IMR-90 (cell line): ENCODE data around the gene SVEP1. TPM values are rescaled to one million over a fixed set of nuclear protein-coding genes. Genes with fewer than 3 reads are reported as not detected.

Source experiments
- ATAC-seq: fragments of 200-7000 bp; cut with Tn5 transposase; 2 replicates; pipeline ENCODE4 v1.9.1; 2020; ENCODE audit warnings: low read depth, mild to moderate bottlenecking, moderate library complexity
- BruUV-seq: library from RNA; stranded (reverse); fragments of 400-500 nt; replicated peaks from 2 replicates; lab custom pipeline; 2021; lab: Mats Ljungman, UMichigan
- CTCF ChIA-PET: fragments of 300-600 bp; formaldehyde crosslinking; extraction: SDS; loops from one replicate; lab custom pipeline; 2021; ENCODE audit warnings: antibody characterized with exemption; lab: Yijun Ruan, JAX
- POLR2A ChIA-PET: fragments of 300-600 bp; sonication (Branson Sonifier 250); formaldehyde crosslinking; loops from one replicate; lab custom pipeline; 2022; ENCODE audit warnings: antibody characterized with exemption; ENCODE audit not compliant: unreplicated experiment; lab: Charles Lee
- DNase-seq: peaks from one replicate; pipeline ENCODE4 v3.0.0; 2013
- H2AFZ ChIP-seq: replicated peaks from 2 replicates; pipeline ENCODE3; 2013; ENCODE audit warnings: low read length, mild to moderate bottlenecking; ENCODE audit not compliant: poor library complexity
- H2AK5ac ChIP-seq: 2 replicates; pipeline ENCODE4 v1.6.1; 2013; ENCODE audit warnings: low read depth, low read length, inconsistent platforms
- H2AK9ac ChIP-seq: replicated peaks from 2 replicates; pipeline ENCODE3; 2013; ENCODE audit warnings: mild to moderate bottlenecking, low read depth, low read length, moderate library complexity; ENCODE audit not compliant: poor library complexity
- H2BK120ac ChIP-seq: 2 replicates; pipeline ENCODE4 v1.6.1; 2013; ENCODE audit warnings: low read depth, low read length, inconsistent platforms
- H2BK15ac ChIP-seq: 3 replicates; pipeline ENCODE4 v1.6.1; 2013; ENCODE audit warnings: low read depth, low read length, inconsistent platforms
- H2BK20ac ChIP-seq: 2 replicates; pipeline ENCODE4 v1.6.1; 2013; ENCODE audit warnings: low read depth, mild to moderate bottlenecking, inconsistent platforms, low read length, moderate library complexity
- H2BK5ac ChIP-seq: 2 replicates; pipeline ENCODE4 v1.6.1; 2013; ENCODE audit warnings: mild to moderate bottlenecking, low read depth, low read length, inconsistent platforms; ENCODE audit not compliant: poor library complexity, severe bottlenecking
- H3K14ac ChIP-seq: replicated peaks from 2 replicates; pipeline ENCODE4 v1.6.1; 2013; ENCODE audit warnings: low read depth, low read length, inconsistent platforms
- H3K18ac ChIP-seq: 2 replicates; pipeline ENCODE4 v1.6.1; 2013; ENCODE audit warnings: low read depth, low read length, control low read depth
- H3K23ac ChIP-seq: 2 replicates; pipeline ENCODE4 v1.6.1; 2013; ENCODE audit warnings: low read depth, low read length, inconsistent platforms
- H3K27ac ChIP-seq: 2 replicates; pipeline ENCODE4 v1.5.1; 2013; ENCODE audit warnings: mild to moderate bottlenecking, control low read depth, low read length; ENCODE audit not compliant: insufficient read depth
- H3K27me3 ChIP-seq: 2 replicates; pipeline ENCODE4 v1.6.1; 2013; ENCODE audit warnings: low read length; ENCODE audit not compliant: control insufficient read depth, insufficient read depth
- H3K36me3 ChIP-seq: 2 replicates; pipeline ENCODE4 v1.6.1; 2013; ENCODE audit warnings: low read length, mixed read lengths; ENCODE audit not compliant: control insufficient read depth, insufficient read depth
- H3K4ac ChIP-seq: 2 replicates; pipeline ENCODE4 v1.6.1; 2013; ENCODE audit warnings: low read depth, low read length, inconsistent platforms
- H3K4me1 ChIP-seq: 2 replicates; pipeline ENCODE4 v1.6.1; 2013; ENCODE audit warnings: low read length, mixed read lengths; ENCODE audit not compliant: control insufficient read depth, insufficient read depth
- H3K4me2 ChIP-seq: 2 replicates; pipeline ENCODE4 v1.6.1; 2013; ENCODE audit warnings: low read depth, mild to moderate bottlenecking, control low read depth, low read length, moderate library complexity
- H3K4me3 ChIP-seq: 2 replicates; pipeline ENCODE4 v1.5.1; 2013; ENCODE audit warnings: low read depth, mild to moderate bottlenecking, control low read depth, low read length, moderate library complexity; ENCODE audit not compliant: insufficient read depth
- H3K56ac ChIP-seq: 2 replicates; pipeline ENCODE4 v1.6.1; 2013; ENCODE audit warnings: low read length, inconsistent platforms; ENCODE audit not compliant: insufficient read depth; ENCODE audit errors: extremely low read depth
- H3K79me1 ChIP-seq, 2 experiments: 2 replicates each; pipeline ENCODE4 v1.6.1; 2013; ENCODE audit warnings: low read length in 2 of 2, inconsistent platforms in 1 of 2, low read depth in 1 of 2
- H3K9ac ChIP-seq: 2 replicates; pipeline ENCODE4 v1.6.1; 2013; ENCODE audit warnings: low read depth, low read length, control low read depth
- H3K9me1 ChIP-seq: 2 replicates; pipeline ENCODE4 v1.6.1; 2013; ENCODE audit warnings: low read length, inconsistent platforms; ENCODE audit not compliant: insufficient read depth
- H3K9me3 ChIP-seq: 2 replicates; pipeline ENCODE4 v1.6.1; 2013; ENCODE audit warnings: low read length; ENCODE audit not compliant: control insufficient read depth, insufficient read depth
- H4K20me1 ChIP-seq: 2 replicates; pipeline ENCODE4 v1.6.1; 2013; ENCODE audit warnings: low read length, inconsistent platforms; ENCODE audit not compliant: insufficient read depth
- H4K5ac ChIP-seq: 2 replicates; pipeline ENCODE4 v1.6.1; 2013; ENCODE audit warnings: mild to moderate bottlenecking, low read depth, low read length, control low read depth
- H4K8ac ChIP-seq, 2 experiments: 2 replicates each; pipeline ENCODE4 v1.6.1; 2013; ENCODE audit warnings: low read depth in 2 of 2, low read length in 2 of 2, control low read depth in 1 of 2, inconsistent platforms in 1 of 2
- H4K91ac ChIP-seq: 2 replicates; pipeline ENCODE4 v1.6.1; 2013; ENCODE audit warnings: low read depth, low read length, inconsistent platforms; ENCODE audit not compliant: insufficient read depth
- CEBPB ChIP-seq: IDR thresholded peaks from 2 replicates; pipeline ENCODE4 v1.6.1; 2012; ENCODE audit warnings: low read depth, low read length, improper control_type of control experiment
- FOS ChIP-seq: fragments of 150-350 bp; IDR thresholded peaks from 2 replicates; pipeline ENCODE4 v1.6.1; 2016; ENCODE audit warnings: low read depth, low read length
- MAFK ChIP-seq: IDR thresholded peaks from 2 replicates; pipeline ENCODE4 v1.6.1; 2012; ENCODE audit warnings: low read depth, low read length, improper control_type of control experiment
- MAZ ChIP-seq: IDR thresholded peaks from 2 replicates; pipeline ENCODE4 v1.6.1; 2012; ENCODE audit warnings: low read depth, mild to moderate bottlenecking, low read length, improper control_type of control experiment, moderate library complexity, borderline replicate concordance
- POLR2A ChIP-seq: IDR thresholded peaks from 2 replicates; pipeline ENCODE4 v1.6.1; 2012; ENCODE audit warnings: mild to moderate bottlenecking, low read depth, low read length
- RAD21 ChIP-seq: IDR thresholded peaks from 2 replicates; pipeline ENCODE4 v1.6.1; 2012; ENCODE audit warnings: low read length, improper control_type of control experiment
- WGBS, 2 experiments: methylation state at CpG; one replicate each; pipeline versions ENCODE4 v1.1.5 to v1.1.7; 2013; ENCODE audit warnings: missing lambda C conversion rate in 2 of 2; ENCODE audit not compliant: insufficient read length in 1 of 2; ENCODE audit errors: extremely low coverage in 2 of 2; 5-methylcytosine and 5-hydroxymethylcytosine counted together
- dilution Hi-C: fragments of 300-500 bp; cut with HindIII; formaldehyde crosslinking; loops from one replicate; pipeline ENCODE4 v1.14.3; 2018; ENCODE audit warnings: low sequenced_read_pairs; ENCODE audit not compliant: unreplicated experiment
- in situ Hi-C: fragments of 300-500 bp; cut with MboI; formaldehyde crosslinking; loops from 3 replicates; pipeline ENCODE4 v1.14.3; 2019; ENCODE audit warnings: low sequenced_read_pairs, inconsistent platforms, mixed read lengths
- intact Hi-C: fragments of 100-400 bp; cut with micrococcal nuclease; formaldehyde crosslinking; loops from 2 replicates; pipeline ENCODE4 v1.10.0; 2022
- polyA plus RNA-seq, 3 experiments: library from polyadenylated mRNA; depleted of rRNA; stranded (reverse); fragments of >200 nt; gene quantifications; 2 replicates each; pipeline ENCODE4 v1.2.3, GENCODE V29; 2012; ENCODE audit warnings: low replicate concordance in 1 of 3
- total RNA-seq: library from RNA; depleted of rRNA; stranded (reverse); fragments of >200 nt; gene quantifications from 2 replicates; pipeline ENCODE4 v1.2.3, GENCODE V29; 2012
- TF ChIP-seq, protein P1 (sequence below): fragments of 150-350 bp; IDR thresholded peaks from 2 replicates; pipeline ENCODE4 v1.6.1; 2016; ENCODE audit warnings: low read depth, mild to moderate bottlenecking, low read length, moderate library complexity, borderline replicate concordance

SVEP1 gene
- total and polyA plus RNA-seq, 2 of the 4 experiments (the other 2 are of a cell fraction) = 4.8 to 16.7 TPM

DNA sequence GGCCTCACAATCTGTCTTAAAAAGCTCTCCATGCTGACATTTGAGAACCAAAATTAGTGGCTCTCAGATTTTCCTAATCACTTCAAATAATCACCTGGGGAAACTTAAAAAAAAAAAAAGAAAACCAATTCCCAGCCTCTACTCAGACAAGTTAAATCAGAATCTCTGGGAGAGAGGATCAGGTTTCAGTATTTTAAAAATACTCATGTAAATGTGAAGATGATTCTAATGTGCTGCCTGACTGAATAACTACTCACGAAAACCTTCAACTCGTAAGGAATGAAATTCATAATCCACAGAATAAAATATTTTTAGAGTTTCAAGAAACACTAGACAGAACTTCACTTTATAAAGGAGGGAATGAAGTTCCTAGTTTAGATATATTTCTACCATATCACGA, 114.4 kb downstream of the SVEP1 start:
- Histone ChIP-seq H4K5ac (no peak overlapping the region), H3K4ac (no peak overlapping the region), H3K79me1 (no peaks in the 10 kb centered on the region), H2BK5ac (no peak overlapping the region), H3K4me2 (no peak overlapping the region), H2BK15ac (no peak overlapping the region), H3K18ac (no peak overlapping the region), H3K27me3 (no peaks in the 10 kb centered on the region), H2AK9ac (no peak overlapping the region), H3K9me3 (no peaks in the 10 kb centered on the region), H4K8ac (no peak overlapping the region), H3K23ac (no peak overlapping the region), H3K4me3 (no peak overlapping the region), H3K14ac (no peak overlapping the region), H2AFZ (no peak overlapping the region), H3K9ac (no peak overlapping the region), H3K56ac (no peak overlapping the region), H2AK5ac (no peak overlapping the region), H4K20me1 (no peaks in the 10 kb centered on the region), H4K91ac (no peak overlapping the region), H2BK120ac (no peak overlapping the region), H3K27ac (no peak overlapping the region), H3K4me1 (no peaks in the 10 kb centered on the region), H3K9me1 (no peaks in the 10 kb centered on the region), H2BK20ac (no peak overlapping the region), H3K36me3 (peaks cover 7% of the 10 kb centered on the region)
- ATAC-seq = no peak
- no CpG with 5 or more reads among the region's 3 CpGs for WGBS, 2 experiments
- dilution Hi-C loops (no loop called here), intact Hi-C loops (no loop called here), in situ Hi-C loops (no loop called here)
- DNase-seq = no peak
- TF ChIP-seq FOS (no peak), MAFK (no peak), RAD21 (no peak), POLR2A (no peak), MAZ (no peak), CEBPB (no peak)
- TF ChIP-seq, protein P1, sequence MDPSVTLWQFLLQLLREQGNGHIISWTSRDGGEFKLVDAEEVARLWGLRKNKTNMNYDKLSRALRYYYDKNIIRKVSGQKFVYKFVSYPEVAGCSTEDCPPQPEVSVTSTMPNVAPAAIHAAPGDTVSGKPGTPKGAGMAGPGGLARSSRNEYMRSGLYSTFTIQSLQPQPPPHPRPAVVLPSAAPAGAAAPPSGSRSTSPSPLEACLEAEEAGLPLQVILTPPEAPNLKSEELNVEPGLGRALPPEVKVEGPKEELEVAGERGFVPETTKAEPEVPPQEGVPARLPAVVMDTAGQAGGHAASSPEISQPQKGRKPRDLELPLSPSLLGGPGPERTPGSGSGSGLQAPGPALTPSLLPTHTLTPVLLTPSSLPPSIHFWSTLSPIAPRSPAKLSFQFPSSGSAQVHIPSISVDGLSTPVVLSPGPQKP = no peak
- CTCF ChIA-PET = no interaction called here
- POLR2A ChIA-PET = no interaction called here
- no TSS peak for BruUV-seq
